ENCODE results near the gene SPDYE6. TPM values are rescaled to one million over a fixed set of nuclear protein-coding genes. Genes with fewer than 3 reads are reported as not detected.

The SPDYE6 gene
- total RNA-seq, 2 donors from 2014 or later: not detected

DNA sequence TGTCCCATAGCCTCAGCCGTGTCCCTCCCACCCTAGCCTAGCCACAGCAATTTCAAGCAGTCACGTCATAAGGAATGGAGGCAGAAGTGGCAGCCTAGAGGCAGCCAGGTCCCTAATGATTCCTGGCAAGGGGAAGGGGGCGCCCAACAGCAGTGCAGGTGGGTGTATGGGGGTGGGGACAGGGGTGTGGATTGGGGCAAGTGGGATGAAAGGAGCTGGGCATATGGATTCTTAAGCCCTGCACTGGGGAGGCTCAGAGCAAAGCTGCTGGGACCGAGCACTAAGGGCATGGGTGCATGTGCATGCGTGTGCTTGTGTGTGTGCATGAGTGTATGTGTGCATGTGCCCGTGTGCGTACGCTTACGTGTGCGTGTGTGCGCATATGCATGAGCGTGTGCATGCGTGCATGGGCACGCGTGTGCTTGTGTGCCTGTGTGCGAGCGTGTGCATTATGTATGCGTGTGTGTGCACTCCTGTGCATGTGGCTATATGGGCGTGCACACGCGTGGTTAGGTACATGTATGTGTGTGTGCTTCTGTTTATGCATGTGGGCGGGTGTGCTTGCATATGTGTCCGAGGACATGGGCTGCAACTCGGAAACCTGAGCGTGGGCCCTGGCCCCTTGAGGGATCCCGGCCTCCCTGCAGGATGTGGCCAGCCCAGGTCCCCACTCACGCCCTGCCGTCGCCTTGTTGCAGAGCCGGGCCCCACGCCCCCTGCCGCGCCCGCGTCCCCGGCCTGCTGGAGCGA is 35.5 kb downstream of the SPDYE6 start:
- no peak for DNase-seq (ENCODE audit: low spot score)
- Histone ChIP-seq H3K9me3 (no peaks in the 10 kb centered on the region), H3K36me3 (no peaks in the 10 kb centered on the region), H3K27ac (no peak overlapping the region), H3K27me3 (no peaks in the 10 kb centered on the region), H3K4me3 (no peak overlapping the region), H3K4me1 (peaks cover 0 to 10% of the 10 kb centered on the region in 2 donors)
- TF ChIP-seq, protein P1, sequence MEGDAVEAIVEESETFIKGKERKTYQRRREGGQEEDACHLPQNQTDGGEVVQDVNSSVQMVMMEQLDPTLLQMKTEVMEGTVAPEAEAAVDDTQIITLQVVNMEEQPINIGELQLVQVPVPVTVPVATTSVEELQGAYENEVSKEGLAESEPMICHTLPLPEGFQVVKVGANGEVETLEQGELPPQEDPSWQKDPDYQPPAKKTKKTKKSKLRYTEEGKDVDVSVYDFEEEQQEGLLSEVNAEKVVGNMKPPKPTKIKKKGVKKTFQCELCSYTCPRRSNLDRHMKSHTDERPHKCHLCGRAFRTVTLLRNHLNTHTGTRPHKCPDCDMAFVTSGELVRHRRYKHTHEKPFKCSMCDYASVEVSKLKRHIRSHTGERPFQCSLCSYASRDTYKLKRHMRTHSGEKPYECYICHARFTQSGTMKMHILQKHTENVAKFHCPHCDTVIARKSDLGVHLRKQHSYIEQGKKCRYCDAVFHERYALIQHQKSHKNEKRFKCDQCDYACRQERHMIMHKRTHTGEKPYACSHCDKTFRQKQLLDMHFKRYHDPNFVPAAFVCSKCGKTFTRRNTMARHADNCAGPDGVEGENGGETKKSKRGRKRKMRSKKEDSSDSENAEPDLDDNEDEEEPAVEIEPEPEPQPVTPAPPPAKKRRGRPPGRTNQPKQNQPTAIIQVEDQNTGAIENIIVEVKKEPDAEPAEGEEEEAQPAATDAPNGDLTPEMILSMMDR (IDR thresholded peaks at IDR 0.05): no peak

DNA sequence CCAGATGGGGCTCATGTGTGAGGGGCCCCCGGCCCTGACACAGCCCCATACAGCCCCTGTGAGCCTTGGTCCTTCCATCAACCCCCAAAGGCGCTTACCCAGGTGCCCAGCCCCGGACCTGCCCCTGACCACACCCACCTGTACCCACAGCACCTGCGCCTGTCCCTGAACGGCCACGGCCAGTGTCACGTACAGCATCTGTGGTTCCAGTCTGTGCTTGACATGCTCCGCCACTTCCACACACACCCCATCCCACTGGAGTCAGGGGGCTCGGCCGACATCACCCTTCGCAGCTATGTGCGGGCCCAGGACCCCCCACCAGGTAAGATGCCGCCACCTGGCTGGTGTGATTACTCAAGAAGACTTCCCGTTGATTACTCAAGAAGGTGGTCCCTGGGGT is 36.1 kb downstream of the SPDYE6 start:
- no peaks in the 10 kb centered on the region for H3K36me3 ChIP-seq
- DNase-seq (ENCODE audit: low spot score): no peak
- H3K27ac ChIP-seq: no peak overlapping the region
- peaks cover 0 to 10% of the 10 kb centered on the region in 2 donors for H3K4me1 ChIP-seq
- H3K9me3 ChIP-seq: no peaks in the 10 kb centered on the region
- TF ChIP-seq, protein P1 (IDR thresholded peaks at IDR 0.05): no peak
- no peaks in the 10 kb centered on the region for H3K27me3 ChIP-seq
- H3K4me3 ChIP-seq: no peak overlapping the region

DNA sequence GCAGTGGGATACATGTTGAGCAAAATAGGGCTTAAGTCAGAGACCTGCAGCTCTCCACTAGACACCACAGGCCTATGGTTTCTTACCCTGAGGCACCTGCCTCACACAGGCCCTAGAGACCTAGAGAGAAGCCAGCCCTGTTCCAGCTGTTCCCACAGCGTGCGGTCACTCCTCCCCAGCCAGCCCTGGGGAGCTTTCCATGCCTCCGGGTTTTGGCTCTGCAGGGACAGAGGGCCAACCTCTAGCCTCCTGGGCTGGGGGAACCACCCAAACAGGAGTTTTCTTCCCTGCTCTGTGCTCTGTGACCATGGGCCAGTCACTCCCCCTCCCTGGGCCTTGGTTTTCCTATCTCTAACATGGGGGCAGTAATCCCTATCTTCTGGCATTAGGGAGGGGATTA is 36.6 kb downstream of the SPDYE6 start:
- no peak overlapping the region for H3K4me3 ChIP-seq
- H3K27ac ChIP-seq: no peak overlapping the region
- H3K9me3 ChIP-seq: no peaks in the 10 kb centered on the region
- H3K36me3 ChIP-seq: no peaks in the 10 kb centered on the region
- peaks cover 0 to 10% of the 10 kb centered on the region in 2 donors for H3K4me1 ChIP-seq
- H3K27me3 ChIP-seq: no peaks in the 10 kb centered on the region
- DNase-seq (ENCODE audit: low spot score): no peak
- TF ChIP-seq, protein P1 (IDR thresholded peaks at IDR 0.05): no peak

DNA sequence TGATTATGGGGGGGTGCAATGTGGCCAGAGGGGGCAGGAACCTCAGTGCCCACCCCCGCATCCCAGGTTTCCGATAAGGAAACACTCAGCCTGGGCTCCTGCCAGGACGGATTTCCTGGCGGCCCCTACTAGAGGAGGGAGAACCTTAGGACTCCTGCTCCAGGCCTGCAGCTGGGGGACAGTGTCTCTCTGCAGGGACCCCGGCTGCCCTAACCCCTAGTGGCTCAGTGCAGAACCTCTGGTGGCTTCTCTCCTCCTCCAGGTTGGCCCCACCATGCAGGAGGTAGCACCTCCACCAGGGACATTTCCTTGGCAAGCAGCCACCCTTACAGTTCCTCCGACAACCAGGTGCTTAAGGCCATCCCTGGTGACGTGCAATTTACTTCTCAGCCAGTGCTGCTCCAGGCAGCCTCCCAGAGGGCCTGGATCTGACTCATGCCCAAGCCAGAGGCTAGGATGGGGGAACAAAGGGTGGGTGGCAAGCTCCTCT is 37.7 kb downstream of the SPDYE6 start:
- no peak overlapping the region for H3K27ac ChIP-seq
- H3K4me3 ChIP-seq: no peak overlapping the region
- no peaks in the 10 kb centered on the region for H3K9me3 ChIP-seq
- DNase-seq (ENCODE audit: low spot score): no peak
- TF ChIP-seq, protein P1 (IDR thresholded peaks at IDR 0.05): no peak
- peaks cover 0 to 10% of the 10 kb centered on the region in 2 donors for H3K4me1 ChIP-seq
- H3K36me3 ChIP-seq: no peaks in the 10 kb centered on the region
- H3K27me3 ChIP-seq: no peaks in the 10 kb centered on the region

DNA sequence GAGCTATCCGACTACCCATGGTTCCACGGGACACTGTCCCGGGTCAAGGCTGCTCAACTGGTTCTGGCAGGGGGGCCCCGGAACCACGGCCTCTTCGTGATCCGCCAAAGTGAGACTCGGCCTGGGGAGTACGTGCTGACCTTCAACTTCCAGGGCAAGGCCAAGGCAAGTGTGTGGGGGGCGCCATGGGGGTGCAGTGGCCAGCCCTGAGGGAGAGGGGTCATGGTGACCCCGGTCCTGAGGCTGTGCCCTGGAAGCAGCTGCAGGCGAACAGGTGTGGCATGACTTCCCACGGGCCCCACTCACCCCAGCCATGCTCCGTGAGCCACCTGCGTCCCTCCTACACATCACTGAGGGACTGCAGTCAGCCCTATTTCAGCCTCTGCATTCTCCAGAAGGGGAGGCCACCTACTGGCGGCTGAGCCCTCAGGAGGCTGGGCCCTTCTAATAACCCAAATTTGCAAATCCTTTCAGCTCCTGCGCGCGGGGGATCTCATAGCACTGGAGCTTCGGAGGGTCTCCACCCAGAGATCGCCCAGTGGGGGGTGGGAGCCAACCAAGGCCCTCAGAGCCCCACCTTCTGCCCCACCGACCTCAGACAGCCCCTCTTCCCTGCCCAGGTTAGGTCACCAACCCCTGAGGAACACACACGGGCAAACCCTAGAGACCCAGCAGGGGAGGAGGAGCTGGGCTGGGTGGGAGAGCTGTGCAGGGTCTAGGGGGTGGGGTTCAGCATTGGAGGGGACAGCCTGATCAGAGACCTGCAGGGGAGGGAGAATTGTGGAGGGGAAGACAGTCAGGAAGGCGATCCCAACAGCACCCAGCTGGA is 38.8 kb downstream of the SPDYE6 start:
- TF ChIP-seq, protein P1 (IDR thresholded peaks at IDR 0.05): no peak
- no peaks in the 10 kb centered on the region for H3K36me3 ChIP-seq
- no peak overlapping the region for H3K4me3 ChIP-seq
- no peaks in the 10 kb centered on the region for H3K27me3 ChIP-seq
- no peak overlapping the region for H3K27ac ChIP-seq
- peaks cover 0 to 10% of the 10 kb centered on the region in 2 donors for H3K4me1 ChIP-seq
- DNase-seq (ENCODE audit: low spot score): no peak
- H3K9me3 ChIP-seq: no peaks in the 10 kb centered on the region
